OCI-LY1 (cell line): ENCODE results near the gene MRPL19.

Experiments used
- EZH2 ChIP-seq: fragments of 200-600 bp; sonication (generic), shearing (Covaris generic); IDR thresholded peaks from 2 replicates; pipeline ENCODE4 v1.8.0; 2017; ENCODE audit warnings: borderline replicate concordance, mixed run types, mild to moderate bottlenecking, antibody characterized with exemption, low read length, moderate library complexity, mixed read lengths
- TF ChIP-seq, protein P1 (sequence below): fragments of 200-600 bp; sonication (generic), shearing (Covaris generic); IDR thresholded peaks from 2 replicates; pipeline ENCODE4 v1.5.1; 2017; ENCODE audit warnings: mild to moderate bottlenecking, antibody characterized with exemption, low read length, moderate library complexity, mixed read lengths

- TF ChIP-seq, protein P1, sequence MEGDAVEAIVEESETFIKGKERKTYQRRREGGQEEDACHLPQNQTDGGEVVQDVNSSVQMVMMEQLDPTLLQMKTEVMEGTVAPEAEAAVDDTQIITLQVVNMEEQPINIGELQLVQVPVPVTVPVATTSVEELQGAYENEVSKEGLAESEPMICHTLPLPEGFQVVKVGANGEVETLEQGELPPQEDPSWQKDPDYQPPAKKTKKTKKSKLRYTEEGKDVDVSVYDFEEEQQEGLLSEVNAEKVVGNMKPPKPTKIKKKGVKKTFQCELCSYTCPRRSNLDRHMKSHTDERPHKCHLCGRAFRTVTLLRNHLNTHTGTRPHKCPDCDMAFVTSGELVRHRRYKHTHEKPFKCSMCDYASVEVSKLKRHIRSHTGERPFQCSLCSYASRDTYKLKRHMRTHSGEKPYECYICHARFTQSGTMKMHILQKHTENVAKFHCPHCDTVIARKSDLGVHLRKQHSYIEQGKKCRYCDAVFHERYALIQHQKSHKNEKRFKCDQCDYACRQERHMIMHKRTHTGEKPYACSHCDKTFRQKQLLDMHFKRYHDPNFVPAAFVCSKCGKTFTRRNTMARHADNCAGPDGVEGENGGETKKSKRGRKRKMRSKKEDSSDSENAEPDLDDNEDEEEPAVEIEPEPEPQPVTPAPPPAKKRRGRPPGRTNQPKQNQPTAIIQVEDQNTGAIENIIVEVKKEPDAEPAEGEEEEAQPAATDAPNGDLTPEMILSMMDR, result peak; percentile 36; the same call in 1 of the 2 replicates
- no peak for TF ChIP-seq EZH2
Observed at GRCh38 chr2:75716406-75716805, 69.8 kb downstream of the MRPL19 start.
